HG02885 (cell line): ENCODE measurements around the gene GNB1.
A peak's percentile ranks its signal among the peaks of the same experiment; 100 is the strongest.
"Not testable (repeated sequence)": the region's sequence is repeated elsewhere in the genome, so short reads cannot be mapped to it uniquely, and the experiment has no call there.

ENCODE experiments used
- ATAC-seq: cut with Tn5 transposase; IDR thresholded peaks from one replicate; pipeline ENCODE4 v1.9.1; 2021; ENCODE audit warnings: mild to moderate bottlenecking; ENCODE audit not compliant: unreplicated experiment, poor library complexity

Gene GNB1

DNA sequence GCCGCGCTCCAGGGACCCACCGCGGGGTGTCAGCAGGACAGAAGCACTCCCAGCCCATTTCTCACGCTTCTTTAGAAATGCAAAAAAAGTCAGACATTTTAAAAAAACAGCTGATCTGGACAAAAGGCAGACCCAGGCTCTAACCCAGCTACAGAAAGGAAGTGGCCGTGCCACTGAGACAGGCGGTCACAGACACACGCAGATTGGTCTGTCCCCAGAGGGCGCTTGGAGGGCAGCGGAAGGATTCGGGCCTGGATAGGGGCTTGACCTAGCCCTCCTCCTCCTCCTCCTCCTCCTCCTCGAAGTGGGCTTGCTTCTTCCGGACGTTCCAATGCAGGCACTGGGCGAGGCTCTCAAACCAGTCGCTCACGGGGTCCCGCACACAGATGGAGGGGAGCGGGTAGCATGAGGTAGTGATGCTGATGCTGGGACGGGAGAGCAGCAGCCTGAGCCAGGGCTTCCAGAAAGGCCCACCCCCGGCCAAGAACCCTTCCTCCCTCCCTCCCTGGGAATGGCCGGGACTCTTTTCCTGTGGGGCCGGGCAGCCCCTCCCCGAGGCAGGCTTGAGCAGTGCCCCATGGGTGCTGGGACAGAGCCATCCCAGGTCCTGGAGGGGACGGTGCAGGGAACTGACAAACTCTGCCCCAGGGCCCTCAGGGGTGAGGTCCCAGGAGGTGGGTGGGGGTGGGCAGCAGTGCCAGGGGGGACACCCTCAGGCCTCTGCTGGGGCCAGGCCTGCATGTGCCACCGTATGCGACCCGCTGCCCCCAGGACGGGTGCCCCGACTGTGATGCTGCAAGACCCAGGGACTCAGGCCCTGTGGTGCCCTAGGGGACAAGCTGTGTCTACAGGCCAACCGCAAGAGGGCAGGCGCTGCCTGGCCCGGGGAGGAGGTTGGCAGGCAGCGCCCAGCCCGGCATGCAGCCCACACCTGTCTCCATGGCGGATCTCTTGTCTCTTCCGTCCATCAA lies 138.0 kb downstream of the GNB1 start:
- ATAC-seq = no peak

DNA sequence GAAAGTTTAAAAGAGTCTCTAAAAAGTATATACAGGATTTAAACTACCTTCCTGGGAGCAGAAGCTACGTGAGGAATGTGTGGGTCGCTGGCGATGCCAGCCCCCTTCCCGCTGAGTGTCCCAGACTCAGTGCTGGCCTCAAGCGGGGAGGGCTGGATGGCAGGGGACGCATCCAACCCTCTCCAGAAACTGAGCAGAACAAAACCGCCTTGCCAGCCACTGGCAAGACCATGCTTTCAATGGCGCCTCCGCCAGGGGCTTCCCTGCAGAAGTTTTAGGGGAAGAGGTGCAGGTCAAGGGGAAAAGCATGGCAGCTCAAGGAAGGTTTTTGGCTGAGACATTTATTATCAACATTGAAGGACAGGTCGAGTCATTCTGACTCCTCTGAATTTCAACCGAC lies 138.7 kb downstream of the GNB1 start:
- no peak for ATAC-seq

DNA sequence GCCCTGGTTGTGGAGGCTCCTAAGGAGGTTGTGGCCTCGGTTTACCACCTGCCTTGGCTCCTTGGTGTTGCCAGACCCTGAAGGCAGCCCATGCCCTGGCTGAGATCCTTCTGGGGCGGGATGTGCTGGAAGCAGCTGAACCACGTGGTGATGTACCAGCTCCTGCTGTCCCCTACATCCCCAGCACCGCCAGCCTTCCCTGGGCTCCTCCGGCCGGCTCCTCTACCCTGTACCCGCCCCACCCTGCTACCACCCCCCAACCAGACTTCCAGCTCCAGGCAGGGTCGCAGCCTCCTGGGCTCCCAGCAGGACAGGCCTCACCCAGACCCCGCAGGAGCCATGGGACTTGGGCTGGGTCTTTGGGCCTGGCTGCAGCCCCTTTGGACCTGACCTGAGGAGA lies 140.9 kb downstream of the GNB1 start:
- ATAC-seq = not testable (repeated sequence)

GRCh38 chr1:1748686-1749321 lies 142.1 kb downstream of the GNB1 start:
- no peak for ATAC-seq

GRCh38 chr1:1746566-1746909 lies 144.3 kb downstream of the GNB1 start:
- ATAC-seq = peak; percentile 83

GRCh38 chr1:1745651-1746565 lies 145.0 kb downstream of the GNB1 start:
- peak; percentile 77 for ATAC-seq

DNA sequence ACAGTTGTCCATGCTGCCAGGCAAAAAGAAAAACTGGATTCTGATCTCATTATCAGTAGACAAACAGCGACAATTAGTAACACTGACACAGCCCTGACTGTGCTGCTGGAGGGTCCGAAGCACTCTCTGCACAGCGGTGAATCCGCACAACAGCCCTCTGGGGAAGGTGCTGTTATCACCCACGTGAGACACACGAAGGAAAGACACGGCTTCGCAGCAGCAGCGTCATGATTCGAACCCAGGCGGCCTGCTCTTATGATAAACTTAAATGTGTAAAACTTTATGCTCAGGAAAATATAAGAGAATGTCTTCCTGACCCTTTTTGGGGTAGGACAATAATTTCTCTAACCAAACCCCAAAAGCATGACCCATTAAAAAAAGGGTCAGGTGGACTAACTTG lies 148.4 kb downstream of the GNB1 start:
- ATAC-seq = not testable (repeated sequence)

DNA sequence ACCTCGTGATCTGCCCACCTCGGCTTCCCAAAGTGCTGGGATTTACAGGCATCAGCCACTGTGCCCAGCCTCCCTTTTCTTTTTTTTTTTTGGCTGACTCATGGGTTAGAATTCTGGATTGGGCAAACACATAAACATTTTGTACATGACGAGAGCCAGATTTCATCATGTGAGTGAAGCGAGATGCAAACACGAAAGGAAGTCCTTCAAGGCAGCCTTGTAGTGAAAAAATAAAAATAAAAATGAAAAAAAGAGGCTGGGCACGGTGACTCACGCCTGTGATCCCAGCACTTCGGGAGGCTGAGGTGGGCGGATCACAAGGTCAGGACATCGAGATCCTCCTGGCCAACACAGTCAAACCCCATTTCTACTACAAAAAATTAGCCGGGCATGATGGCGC lies 149.9 kb downstream of the GNB1 start:
- ATAC-seq = not testable (repeated sequence)

GRCh38 chr1:1738799-1739337 lies 152.0 kb downstream of the GNB1 start:
- ATAC-seq = peak; percentile 36

- ATAC-seq = peak; percentile 56
Observed at GRCh38 chr1:1737675-1738590, 153.0 kb downstream of the GNB1 start.
